Stimulated activated CD4-positive, alpha-beta T cell treated with anti-CD3 and anti-CD28 coated beads, Interleukin-12 subunit alpha, Interleukin-12 subunit beta, amount 100 ng/mL, for 48 hours (primary cell): ENCODE measurements around the gene TTC7B.

Source experiments
- DNase-seq, 3 donors: peaks; one replicate each; pipeline ENCODE4 v3.0.0-alpha.2; 2020; ENCODE audit warnings: low read depth in 2 of 3, low spot score in 1 of 3

Gene TTC7B

GRCh38 chr14:90649557-90650135 is 166.6 kb downstream of the TTC7B start:
- DNase-seq: no peak

GRCh38 chr14:90649083-90649482 is 167.1 kb downstream of the TTC7B start:
- no peak for DNase-seq

GRCh38 chr14:90648421-90648820 is 167.8 kb downstream of the TTC7B start:
- DNase-seq: no peak

GRCh38 chr14:90647473-90648005 is 168.7 kb downstream of the TTC7B start:
- DNase-seq: no peak

GRCh38 chr14:90645842-90646443 is 170.3 kb downstream of the TTC7B start:
- no peak for DNase-seq

GRCh38 chr14:90644882-90645281 is 171.3 kb downstream of the TTC7B start:
- DNase-seq: no peak

GRCh38 chr14:90643982-90644670 is 172.1 kb downstream of the TTC7B start:
- no peak for DNase-seq

- no peak for DNase-seq
These were observed 173.9 kb downstream of the TTC7B start for GRCh38 chr14:90642244-90642717.

GRCh38 chr14:90641615-90642243 is 174.5 kb downstream of the TTC7B start:
- DNase-seq: no peak

GRCh38 chr14:90641168-90641567 is 175.1 kb downstream of the TTC7B start:
- DNase-seq: no peak

GRCh38 chr14:90639641-90640040 is 176.6 kb downstream of the TTC7B start:
- DNase-seq: no peak

- DNase-seq: no peak
These were observed 183.4 kb downstream of the TTC7B start for GRCh38 chr14:90632871-90633270.

- no peak for DNase-seq
These were observed 183.8 kb downstream of the TTC7B start for GRCh38 chr14:90632451-90632850.

- no peak for DNase-seq
These were observed 185.9 kb downstream of the TTC7B start for GRCh38 chr14:90630171-90630806.

GRCh38 chr14:90629471-90629870 is 186.8 kb downstream of the TTC7B start:
- DNase-seq: no peak

- no peak for DNase-seq
These were observed 187.4 kb downstream of the TTC7B start for GRCh38 chr14:90628825-90629224.

- DNase-seq: no peak
These were observed 188.8 kb downstream of the TTC7B start for GRCh38 chr14:90627478-90627877.

GRCh38 chr14:90626550-90626949 is 189.7 kb downstream of the TTC7B start:
- DNase-seq: no peak

GRCh38 chr14:90625445-90625844 is 190.8 kb downstream of the TTC7B start:
- no peak for DNase-seq

GRCh38 chr14:90624732-90625400 is 191.4 kb downstream of the TTC7B start:
- DNase-seq: no peak

GRCh38 chr14:90624227-90624626 is 192.0 kb downstream of the TTC7B start:
- DNase-seq: no peak
